Stimulated activated CD4-positive, alpha-beta T cell treated with anti-CD3 and anti-CD28 coated beads, TNF-alpha, amount 100 ng/mL, for 48 hours (primary cell): ENCODE results near the gene EFCC1.
A peak's percentile ranks its signal among the peaks of the same experiment; 100 is the strongest.

Experiments
- DNase-seq, 3 donors: peaks; one replicate each; pipeline ENCODE4 v3.0.0-alpha.2; 2020; ENCODE audit warnings: low read depth in 3 of 3

The EFCC1 gene

DNA sequence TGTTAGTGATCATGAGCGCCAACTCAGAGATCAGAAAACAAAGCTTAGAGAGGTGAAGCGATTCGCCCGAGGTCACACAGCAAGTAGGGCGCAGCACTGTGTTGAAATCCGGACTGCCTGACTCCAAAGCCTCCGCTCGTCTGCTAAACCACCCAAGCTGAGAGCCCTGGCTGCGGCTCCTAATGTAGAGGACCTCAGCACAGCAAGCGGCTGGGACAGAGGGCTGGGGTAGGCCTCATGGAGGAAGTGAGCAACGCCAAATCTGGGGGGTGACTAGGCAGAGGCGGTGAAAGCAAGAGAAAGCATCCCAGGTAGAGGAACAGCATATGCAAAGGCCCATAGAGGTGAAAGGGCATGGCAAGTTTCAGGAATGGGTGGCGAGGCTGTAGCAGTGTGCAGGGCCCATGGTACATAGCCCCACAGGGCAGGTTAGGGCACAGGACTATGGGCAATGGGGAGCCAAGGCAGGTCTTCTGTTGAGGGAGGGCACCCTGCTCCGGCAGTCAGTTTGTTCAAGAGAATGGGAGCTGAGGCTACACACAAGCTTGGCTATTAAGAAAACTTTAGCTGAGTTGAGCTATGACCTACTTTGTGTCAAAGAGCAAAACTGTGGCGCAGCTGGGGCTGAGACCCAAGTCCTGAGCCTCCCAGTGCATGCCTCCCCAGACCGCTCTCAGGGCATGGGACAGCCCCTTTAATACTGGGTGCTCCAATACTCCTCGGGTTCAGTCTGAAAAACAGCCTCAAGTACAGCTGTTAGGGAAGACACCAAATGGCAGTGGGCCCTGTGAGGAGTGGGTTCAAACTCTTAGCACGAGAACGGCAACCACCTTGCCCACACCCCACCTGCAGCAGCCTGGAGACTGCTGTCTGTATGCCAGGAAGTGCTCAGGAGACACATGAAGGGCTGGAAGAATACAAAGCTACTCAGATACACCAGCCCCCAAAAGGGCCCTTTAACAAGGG is 6.2 kb upstream of the EFCC1 start:
- DNase-seq = no peak

DNA sequence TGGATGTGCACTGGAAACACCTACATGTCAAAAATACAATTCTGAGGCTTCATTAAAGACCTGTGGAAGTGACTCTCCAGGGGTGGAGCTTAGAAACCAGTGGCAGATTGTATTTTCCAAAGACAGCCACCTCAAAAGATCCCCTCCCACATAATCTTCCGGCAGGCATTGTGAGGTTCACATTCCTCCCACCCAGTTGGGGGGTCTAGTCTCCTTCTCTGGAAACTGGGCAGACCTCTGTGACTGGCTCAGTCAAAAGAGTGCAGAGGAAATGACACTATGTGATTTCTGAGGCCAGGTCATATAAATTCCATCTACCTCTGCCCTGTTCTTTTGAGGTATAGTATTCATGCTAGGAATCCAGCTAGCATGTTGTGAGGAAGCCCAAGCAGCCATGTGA is 5.4 kb upstream of the EFCC1 start:
- DNase-seq = no peak

DNA sequence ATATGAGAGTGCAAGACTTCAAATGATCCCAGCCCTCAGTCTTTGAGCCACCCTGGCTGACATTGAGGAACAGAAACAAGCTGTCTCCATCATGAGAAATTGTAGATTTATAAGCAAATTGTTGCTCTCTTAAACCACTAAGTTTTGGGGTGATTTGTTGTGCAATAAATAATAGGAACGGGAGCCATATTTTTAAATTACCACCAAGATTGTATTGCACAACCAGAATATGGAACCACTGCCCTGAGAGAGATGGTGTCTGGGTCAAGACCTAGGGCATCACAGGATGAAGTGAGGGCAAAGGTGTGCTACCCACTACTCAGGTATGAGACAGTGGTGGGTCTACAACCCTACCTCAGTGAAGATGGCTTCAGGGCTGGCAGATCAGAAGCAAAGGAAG is 4.9 kb upstream of the EFCC1 start:
- DNase-seq = no peak

DNA sequence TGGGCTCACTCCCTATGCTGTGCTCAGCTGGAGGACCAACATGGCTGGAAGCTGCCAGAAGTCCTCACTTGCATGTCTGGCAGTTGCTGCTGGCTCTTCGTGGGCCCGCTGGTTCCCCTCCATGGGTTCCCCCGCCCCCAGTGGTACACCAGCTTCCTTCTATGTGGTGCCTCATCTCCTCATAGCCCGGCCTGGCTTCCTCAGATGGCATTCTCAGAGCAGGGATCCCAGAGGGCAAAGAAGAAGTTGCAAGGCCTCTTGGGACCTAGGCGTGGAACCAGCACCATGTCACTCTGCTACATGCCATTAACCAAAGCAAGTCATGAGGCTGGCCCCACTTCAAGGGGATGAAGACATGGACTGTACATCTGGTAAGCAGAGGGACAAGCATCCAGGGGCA is 4.4 kb upstream of the EFCC1 start:
- no peak for DNase-seq

DNA sequence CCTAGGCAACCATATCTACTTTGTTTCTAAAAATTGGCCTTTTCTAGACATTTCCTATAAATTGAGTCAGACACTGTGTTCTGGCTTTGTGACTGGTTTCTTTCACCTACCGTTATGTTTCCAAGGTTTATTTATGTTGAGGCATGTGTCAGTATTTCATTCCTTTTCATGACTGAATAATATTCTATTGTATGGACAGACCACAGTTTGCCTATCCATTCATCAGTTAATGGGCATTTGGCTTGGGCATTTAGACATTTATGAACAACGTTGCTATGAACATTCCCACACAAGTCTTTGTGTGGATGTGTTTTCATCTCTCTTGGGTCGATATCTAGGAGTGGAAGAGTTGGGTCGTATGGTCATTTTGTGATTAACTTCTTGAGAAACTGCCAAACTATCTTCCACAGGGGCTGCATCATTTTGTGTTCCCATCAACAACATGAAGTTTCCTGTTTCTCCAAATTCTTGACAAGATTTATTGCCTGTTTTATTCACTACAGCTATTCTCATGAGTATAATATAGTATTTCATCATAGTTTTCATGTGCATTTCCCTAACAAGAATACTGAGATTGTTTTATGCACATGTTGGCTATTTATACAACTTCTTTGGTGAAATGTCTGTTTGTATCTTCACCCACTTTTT is 3.5 kb upstream of the EFCC1 start:
- DNase-seq = no peak

DNA sequence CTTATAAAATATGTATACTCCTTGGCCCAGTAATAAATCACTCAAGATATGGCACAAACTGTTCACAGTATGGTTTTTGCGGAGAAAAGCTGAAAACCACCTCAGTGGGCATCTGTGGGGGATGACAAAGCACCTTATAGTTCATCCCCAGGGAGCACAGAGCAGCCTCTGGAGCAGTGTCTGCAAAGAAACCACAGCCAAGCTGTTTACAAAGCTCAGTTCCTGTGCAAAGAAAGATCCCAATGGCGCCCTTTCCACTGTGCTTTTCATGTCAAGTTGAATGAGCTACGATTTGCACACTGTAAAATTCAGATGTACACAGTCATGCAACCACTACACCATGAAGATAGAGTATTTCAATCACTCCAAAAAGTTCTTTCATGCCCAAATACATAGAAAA is 2.5 kb upstream of the EFCC1 start:
- no peak for DNase-seq

DNA sequence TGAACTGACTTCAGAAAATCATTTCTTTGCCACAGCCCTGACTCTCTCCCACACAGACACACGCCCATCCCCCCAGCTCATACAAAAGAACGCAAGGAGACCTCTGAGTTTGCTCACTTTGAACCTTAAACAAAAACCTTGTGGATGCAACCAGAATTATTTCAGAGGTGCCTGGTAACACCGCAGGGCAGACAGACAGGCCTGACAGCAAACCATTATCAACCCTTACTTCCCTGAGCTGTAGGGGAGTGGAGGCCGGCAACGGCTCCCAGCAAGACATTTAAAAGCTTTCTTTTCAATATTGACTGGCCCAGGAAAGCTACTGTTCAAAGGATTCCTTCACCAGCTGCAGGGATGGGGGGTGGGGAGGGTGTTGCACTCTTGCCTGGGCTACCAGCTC is 2.0 kb upstream of the EFCC1 start:
- DNase-seq = no peak

DNA sequence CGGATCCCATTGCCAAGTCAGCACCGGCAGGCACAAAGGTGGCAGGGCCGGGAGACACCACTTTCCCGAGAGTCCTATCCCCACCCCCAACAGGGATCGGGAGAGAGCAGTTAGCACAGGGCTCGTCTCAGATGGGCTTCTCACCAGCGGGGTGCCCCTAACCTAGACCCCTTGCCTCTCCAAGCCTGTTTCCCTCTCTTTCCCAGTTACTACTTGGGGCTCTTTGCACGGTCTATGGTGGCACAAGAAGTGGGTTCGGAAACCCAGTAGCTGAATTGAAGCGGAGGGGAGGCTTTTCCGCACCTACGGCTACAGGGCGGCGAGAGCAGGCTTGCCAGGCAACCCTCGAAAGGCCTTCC is 383 bp upstream of the EFCC1 start:
- no peak for DNase-seq

DNA sequence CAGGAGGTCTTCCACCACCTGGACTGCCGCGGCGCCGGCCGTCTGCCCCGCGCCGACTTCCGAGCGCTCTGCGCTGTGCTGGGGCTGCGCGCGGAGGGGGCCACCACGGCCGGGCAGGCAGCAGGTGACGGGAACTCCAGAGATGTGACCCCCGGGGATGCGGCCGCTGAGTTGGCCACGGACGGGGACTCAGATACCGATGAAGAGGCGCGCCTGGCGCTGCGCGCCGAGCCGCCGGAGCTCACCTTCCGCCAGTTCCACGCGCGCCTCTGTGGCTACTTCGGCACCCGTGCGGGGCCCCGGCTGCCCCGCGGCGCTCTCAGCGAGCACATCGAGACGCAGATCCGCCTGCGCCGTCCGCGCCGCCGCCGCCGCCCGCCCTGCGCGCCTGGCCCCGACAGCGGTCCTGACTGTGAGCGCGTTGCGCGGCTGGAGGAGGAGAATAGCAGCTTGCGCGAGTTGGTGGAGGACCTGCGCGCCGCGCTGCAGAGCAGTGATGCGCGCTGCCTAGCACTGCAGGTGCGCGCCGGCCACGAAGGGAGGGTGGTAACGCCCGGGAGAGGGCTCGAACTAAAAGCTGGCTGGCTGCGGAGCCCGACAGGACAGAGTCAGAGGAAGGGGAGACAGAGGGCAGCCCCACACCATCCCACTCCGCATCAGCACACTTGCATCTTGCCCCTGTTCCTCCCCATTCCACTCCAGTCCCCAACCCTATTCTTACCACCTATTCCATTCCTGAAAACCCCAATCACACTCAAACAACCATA is 885 bp downstream of the EFCC1 start:
- DNase-seq = peak in 1 of 3 donors; percentile 24

DNA sequence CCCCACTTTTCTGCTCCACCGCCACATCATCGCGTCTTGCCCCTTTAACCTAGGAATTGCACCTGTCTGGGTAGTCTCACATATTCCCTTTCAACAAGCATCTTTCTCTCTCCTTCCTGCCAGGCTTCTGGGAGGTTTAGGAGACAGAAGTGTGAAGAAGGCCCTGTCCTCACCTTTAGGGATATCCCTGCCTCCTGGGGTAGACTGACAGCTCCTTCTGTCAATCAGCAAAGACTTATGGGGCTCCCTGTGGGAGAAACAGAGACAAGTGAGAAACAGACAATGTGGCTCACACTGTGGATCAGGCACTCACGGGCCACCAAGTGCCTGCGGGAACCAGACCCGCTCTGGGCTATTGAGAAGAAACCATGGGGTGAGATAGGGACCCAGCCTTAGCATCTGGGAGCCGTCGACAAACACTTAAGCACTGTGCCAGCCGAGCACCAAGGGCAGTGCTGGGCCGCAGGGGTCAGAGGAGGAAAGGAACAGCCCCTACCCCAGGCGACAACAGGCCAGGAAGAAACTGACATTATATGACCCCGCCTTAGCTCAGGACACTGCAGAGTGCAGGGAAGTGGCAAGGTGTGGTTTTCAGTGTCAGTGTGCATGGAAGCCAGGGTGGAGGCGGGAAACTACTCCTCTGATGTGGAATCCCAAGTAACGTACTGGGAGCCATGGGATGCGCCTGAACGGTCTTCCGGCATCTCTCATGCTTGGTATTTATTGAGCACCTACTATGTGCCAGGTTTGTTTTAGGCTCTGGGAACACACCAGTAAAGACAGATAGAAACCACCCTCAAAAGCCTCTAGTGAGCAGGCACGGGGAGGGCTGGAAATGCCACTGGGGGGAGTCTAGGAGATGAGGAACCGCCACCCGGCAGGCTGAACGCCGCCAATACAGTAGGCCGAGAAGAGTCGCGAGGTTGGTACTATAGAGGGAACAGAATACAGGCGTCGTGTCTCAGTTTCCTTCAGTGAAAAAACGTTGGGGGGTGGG is 1.8 kb downstream of the EFCC1 start:
- no peak for DNase-seq

DNA sequence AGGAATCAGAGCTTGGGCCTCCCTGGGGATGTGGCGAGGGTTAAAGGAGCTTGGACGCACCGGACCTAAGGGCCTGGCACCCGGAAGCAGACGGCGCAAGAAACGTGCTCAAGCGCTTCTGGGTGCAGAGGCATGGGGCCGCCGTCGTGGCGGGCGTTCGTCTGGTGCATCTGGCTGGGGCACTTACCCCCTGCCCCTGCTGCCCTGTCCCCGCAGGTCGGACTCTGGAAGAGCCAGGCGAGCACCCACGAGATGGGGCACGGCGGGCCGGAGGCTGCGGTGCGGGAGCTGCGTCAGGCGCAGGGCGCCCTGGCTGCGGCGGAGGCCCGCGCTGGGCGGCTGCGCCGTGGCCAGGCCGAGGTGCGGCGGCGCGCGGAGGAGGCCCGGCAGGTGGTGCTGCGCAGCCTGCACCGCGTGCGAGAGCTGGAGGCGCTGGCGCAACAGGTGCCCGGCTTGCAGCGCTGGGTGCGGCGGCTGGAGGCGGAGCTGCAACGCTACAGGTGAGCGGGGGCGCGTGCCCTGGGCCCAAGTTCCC is 2.5 kb downstream of the EFCC1 start:
- peak in 1 of 3 donors; percentile 20 for DNase-seq

DNA sequence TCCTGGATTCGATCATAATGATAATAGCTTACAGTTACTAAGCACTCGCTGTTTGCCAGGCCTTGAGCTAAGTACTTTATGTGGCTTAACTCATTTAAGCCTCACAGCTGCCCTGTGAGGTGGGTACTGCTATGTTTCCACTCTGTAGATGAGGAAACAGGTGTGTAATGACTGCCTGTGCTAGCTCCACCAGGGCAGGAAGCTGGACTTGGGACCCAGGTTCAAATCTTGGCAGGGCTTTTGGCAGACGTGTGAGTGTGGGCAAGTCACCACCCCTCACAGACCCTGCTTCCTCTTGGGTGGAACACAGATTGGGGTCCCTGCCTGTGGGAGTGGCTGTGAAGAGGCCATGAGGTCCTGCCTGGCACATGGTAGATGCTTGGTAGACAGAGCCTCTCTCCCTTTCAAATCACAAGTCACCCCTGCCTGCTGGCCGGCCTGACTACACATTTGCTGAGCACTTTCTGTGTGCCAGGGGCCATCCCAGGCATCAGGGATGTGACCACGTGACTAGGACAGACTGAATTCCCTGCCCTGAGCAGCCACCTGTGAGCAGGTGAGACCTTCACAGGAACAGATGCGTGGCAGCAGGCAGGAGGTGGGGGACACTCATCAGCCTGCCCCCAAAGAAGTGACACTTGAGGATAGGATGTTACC is 3.7 kb downstream of the EFCC1 start:
- no peak for DNase-seq

DNA sequence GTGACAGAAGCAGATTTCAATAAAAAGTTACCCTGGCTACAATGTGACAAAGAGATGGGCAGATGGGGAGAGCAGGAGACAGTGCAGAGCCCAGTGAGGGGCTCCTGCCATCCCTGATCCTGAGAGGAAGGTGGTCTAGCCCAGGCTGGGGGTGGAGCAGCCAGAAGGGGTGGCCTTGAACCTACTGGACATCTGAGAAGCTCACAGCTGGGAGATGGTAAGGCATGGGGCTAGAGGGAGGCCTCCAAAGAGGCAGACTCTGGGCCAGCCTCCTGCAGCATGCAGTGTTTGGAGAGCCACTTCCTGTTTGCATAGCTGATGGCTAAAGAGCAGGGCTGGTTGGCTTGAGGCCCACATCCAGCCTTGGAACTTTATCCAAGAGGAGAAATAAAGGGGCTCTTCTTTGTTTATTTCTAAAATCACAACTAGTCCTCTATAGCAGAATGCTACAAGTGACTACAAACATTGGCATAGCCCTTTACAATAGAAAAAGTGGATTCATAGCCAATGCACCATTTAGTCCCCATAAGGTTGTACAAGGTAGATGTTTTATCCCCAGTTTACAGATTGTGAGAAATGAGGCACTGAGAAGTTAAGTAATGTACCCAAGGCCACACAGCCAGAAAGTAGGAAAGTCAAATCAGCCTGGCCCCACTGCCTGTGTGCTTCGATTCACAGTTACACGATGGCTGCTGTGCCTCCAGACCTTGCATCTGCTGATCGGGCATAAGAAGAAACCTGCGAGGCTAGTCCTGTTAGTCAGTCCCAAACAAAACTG is 4.6 kb downstream of the EFCC1 start:
- DNase-seq = no peak

DNA sequence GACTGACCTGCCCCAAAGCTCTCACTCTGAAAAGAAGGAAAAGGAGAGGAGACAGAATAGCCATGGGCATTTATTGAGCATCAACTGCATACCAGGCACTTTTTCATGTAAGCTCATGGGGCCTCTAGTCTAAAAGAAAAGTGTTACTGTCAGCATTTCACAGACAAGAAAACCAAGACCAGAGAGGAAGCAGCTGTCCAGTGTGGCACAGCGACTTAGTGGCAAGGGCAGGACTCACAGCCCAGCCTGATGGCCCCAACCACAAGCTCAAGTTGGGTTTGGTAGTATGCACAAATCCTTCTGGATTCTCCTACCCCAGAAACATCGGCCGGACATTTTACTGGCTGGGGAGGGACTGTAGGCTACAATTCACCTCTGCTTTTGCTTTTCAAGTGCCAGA is 5.8 kb downstream of the EFCC1 start:
- no peak for DNase-seq

DNA sequence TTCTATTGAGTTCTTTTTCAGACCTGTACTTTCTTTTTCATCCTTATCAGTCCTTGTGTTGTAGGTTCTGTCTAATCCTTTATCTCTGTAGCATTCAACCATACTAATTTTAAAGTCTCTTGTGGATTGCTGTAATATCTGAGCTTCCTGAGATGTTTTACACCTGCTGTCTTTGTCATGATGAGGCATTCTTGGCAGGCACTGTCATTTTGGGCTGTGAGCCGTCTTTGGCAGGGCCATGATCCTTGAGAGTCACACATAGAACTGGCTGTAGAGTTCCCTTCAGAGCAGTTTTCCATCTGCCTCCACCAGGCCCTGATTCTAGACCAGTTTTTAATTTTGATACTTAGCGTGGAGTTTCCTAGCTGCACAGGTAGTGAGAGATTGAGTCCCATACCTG is 6.7 kb downstream of the EFCC1 start:
- no peak for DNase-seq

DNA sequence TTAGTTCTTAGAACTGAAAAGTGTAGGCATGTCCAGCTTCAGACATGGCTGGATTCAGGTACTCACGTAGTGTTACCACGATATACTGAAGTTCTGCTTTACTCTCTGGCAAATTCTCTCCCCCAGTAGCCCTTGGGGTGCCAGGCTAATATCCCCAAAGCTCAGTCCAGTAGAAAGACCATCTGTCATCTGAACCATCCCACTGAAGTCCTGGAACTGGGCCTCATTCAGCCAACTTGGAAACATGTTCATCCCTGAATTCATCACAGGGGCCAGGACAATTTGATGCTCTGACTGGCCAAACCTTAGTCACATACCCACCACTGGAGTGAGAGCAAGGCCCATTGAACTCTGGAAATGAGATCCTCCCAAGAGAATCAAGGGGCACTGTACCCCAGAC is 8.2 kb downstream of the EFCC1 start:
- DNase-seq = no peak

DNA sequence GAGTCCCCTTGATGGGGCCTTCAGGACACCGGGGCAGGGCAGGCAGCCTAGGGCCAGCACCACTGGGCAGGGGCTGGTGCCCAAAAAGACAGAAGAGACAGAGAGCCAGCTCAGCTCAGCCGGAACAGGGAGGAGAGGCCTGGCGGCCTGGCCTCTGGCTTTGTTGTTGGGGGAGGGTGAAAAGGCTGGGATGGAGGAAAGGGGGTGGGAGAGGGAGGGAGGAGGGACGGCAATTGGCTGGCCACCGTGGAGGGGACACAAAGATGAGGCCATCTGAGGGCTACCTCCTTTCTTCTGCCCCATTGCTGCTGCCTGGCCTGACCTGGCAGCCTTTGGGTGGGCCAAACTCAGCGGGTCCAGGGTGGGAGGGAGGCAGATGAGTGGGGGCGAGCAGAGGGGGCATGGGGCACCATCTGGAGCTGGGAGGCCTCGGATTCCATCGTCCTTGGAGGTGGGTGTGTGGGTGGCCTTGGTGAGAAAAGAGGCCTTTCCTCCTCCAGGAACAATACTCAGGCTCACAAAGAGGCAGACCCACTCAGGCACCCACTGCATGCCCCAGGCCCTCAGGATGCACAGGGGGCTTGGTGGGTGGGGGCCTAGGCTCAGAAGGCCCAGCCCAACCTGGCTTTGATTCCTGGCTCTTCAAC is 9.3 kb downstream of the EFCC1 start:
- no peak for DNase-seq

DNA sequence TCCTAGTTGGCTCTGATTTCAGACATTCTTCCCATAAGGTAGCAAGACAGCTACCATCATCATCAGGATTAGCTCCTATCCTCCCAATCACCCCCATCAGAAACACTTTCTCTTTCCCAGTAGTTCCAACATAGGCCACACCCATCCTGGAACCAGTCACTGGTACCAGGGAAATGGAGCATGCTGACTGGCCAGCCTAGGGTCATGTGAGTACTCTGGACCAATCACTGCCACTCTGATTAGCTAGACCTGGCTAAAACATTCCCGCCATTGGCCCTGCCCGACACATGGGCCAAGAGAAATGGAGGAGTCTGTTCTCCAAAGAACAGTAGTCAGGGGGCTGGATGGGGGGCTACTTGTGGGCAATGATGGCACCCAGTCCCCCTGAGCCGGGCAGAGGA is 12.4 kb downstream of the EFCC1 start:
- no peak for DNase-seq

DNA sequence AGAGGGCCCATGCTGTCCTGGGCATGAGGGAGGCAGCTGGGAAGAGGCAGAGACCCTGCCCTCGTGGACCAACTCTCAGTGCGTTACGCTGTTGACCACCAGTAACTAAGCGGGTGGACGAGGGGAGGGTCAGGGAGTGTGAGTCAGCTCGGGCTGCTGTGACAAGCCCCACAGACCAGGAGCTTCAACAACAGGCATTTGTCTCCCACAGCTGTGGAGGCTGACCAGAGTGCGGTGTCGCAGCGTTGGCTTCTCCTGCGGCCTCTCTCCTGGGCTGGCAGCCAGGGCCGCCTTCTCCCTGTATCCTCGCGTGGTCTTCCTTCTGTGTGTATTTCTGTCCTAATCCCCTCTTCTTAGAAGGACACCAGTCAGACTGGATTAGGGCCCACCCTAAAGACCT is 13.0 kb downstream of the EFCC1 start:
- no peak for DNase-seq
